ENCODE results near the gene CPTP. TPM values are rescaled to one million over a fixed set of nuclear protein-coding genes. Genes with fewer than 3 reads are reported as not detected.

Gene CPTP
- total and polyA plus RNA-seq, 2 of the 13 experiments (the other 11 are each of a cell fraction or from before 2014, with no cell fraction given): 5.5 to 9.3 TPM

GRCh38 chr1:1332031-1332755 is 7.6 kb downstream of the CPTP start:
- Histone ChIP-seq H3K9me3 (ENCODE audit: low read length) (no peaks in the 10 kb centered on the region), H3K27ac (ENCODE audit: extremely low read length, insufficient read depth, low read length) (no peak overlapping the region), H3K4me3 (replicated peaks in 1 of 3; ENCODE audit: insufficient read depth in 1 of 3, low read depth in 2 of 3, low read length in 3 of 3) (no peak overlapping the region), H4K20me1 (ENCODE audit: insufficient read depth, low read length) (peaks cover 7% of the 10 kb centered on the region; the same call in 1 of the 2 replicates), H3K4me1 (ENCODE audit: insufficient read depth, low read length) (peaks cover 24% of the 10 kb centered on the region), H3K27me3 (ENCODE audit: control insufficient read depth in 1 of 2, insufficient read depth in 2 of 2, low read length in 2 of 2) (0 out of 5 replicates have a peak, but pooled peaks cover 0 to 4% of the 10 kb centered on the region in 2 experiments), H2AFZ (ENCODE audit: low read length) (no peak overlapping the region), H3K4me2 (ENCODE audit: low read depth, low read length) (no peak overlapping the region; the same call in 1 of the 2 replicates), H3K79me2 (ENCODE audit: insufficient read depth, low read length) (no peaks in the 10 kb centered on the region), H3K9ac (ENCODE audit: insufficient read depth, low read depth, low read length) (no peak overlapping the region), H3K36me3 (replicated peaks in 1 of 2; ENCODE audit: control insufficient read depth in 1 of 2, insufficient read depth in 2 of 2, low read length in 2 of 2) (peaks cover 0 to 3% of the 10 kb centered on the region in 2 experiments; a peak in 2 of 5 replicates)
- no TSS peak for BruUV-seq (replicated peaks)
- no peak for FAIRE-seq
- no peak for DNase-seq (ENCODE audit: low spot score)
- whole genome bisulfite sequencing (ENCODE audit: low lambda C conversion rate): no CpG with 5 or more reads among the region's 57 CpGs
- ATAC-seq: peak; percentile 16
- in situ Hi-C loops (cut with HindIII; ENCODE audit: extremely low pct_ligation_motif_present, low pct_unique_long_range_greater_than_20kb): no loop called here
- ChIA-PET CTCF (ENCODE audit: low intra/inter-chr PET ratio, low total read pairs) (no interaction called here), POLR2A (interaction anchor here (1.0 to 1.8 kb wide), 2 partner anchors 12 to 16 kb away, joined by 6 to 7 read pairs; no protein-coding TSS in a partner anchor)
- intact Hi-C loops (cut with micrococcal nuclease; ENCODE audit: unreplicated experiment): no loop called here
- TF ChIP-seq ZNF225 (CRISPR knock-in tag; IDR thresholded peaks at IDR 0.05) (no peak), ZNF343 (CRISPR knock-in tag; IDR thresholded peaks at IDR 0.05) (0 out of 2 replicates have a peak, but pooled peaks have one; percentile 4), AGO1 (IDR thresholded peaks at IDR 0.05; ENCODE audit: low read depth, low read length, poor library complexity, severe bottlenecking) (peak; percentile 78), ZNF780A (CRISPR knock-in tag; IDR thresholded peaks at IDR 0.05) (no peak), TEAD3 (CRISPR knock-in tag; optimal IDR thresholded peaks at IDR 0.05; ENCODE audit: borderline replicate concordance) (no peak), MAX (IDR thresholded peaks at IDR 0.05) (peak; percentile 32; the same call in 1 of the 2 replicates), ZNF691 (CRISPR knock-in tag; IDR thresholded peaks at IDR 0.05; ENCODE audit: borderline replicate concordance, low read depth) (0 out of 2 replicates have a peak, but pooled peaks have one; percentile 18), SMYD3 (CRISPR knock-in tag; IDR thresholded peaks at IDR 0.05) (no peak), ZBTB38 (CRISPR knock-in tag; IDR thresholded peaks at IDR 0.05) (peak; percentile 22; the same call in 1 of the 2 replicates), PAF1 (CRISPR knock-in tag; IDR thresholded peaks at IDR 0.05) (no peak), ZNF296 (CRISPR knock-in tag; conservative IDR thresholded peaks at IDR 0.05) (0 out of 2 replicates have a peak, but pooled peaks have one; percentile 19), ZNF18 (CRISPR knock-in tag; IDR thresholded peaks at IDR 0.05; ENCODE audit: insufficient replicate concordance) (no peak), ZNF776 (CRISPR knock-in tag; IDR thresholded peaks at IDR 0.05) (peak; percentile 34; the same call in 1 of the 2 replicates), ATF7-NPFF (CRISPR knock-in tag; IDR thresholded peaks at IDR 0.05; ENCODE audit: low read depth) (no peak), ZNF724P (CRISPR knock-in tag; IDR thresholded peaks at IDR 0.05; ENCODE audit: borderline replicate concordance) (no peak), PHF21A (CRISPR knock-in tag; IDR thresholded peaks at IDR 0.05) (no peak), HOXA7 (CRISPR knock-in tag; IDR thresholded peaks at IDR 0.05) (no peak), NRL (CRISPR knock-in tag; IDR thresholded peaks at IDR 0.05; ENCODE audit: borderline replicate concordance) (0 out of 2 replicates have a peak, but pooled peaks have one; percentile 39), AGO2 (optimal IDR thresholded peaks at IDR 0.05; ENCODE audit: low read depth, low read length) (peak; percentile 23), TAF1 (CRISPR knock-in tag; IDR thresholded peaks at IDR 0.05) (no peak)
- TF ChIP-seq, protein P1, sequence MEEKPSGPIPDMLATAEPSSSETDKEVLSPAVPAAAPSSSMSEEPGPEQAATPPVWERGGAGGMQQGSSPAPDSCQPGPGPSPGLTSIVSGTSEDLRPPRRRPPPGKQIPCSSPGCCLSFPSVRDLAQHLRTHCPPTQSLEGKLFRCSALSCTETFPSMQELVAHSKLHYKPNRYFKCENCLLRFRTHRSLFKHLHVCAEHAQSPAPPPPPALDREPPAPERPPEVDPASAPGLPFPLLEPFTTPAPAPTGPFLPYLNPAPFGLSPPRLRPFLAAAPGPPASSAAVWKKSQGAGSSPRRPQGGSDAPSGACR (CRISPR knock-in tag; IDR thresholded peaks at IDR 0.05): no peak
